ENCODE results near the gene MTMR2. TPM values are rescaled to one million over a fixed set of nuclear protein-coding genes. Genes with fewer than 3 reads are reported as not detected.
"Not testable (repeated sequence)": the region's sequence is repeated elsewhere in the genome, so short reads cannot be mapped to it uniquely, and the experiment has no call there.

MTMR2 gene
- polyA plus RNA-seq, 3 donors: 6.8 to 15.6 (median 14.5) TPM

DNA sequence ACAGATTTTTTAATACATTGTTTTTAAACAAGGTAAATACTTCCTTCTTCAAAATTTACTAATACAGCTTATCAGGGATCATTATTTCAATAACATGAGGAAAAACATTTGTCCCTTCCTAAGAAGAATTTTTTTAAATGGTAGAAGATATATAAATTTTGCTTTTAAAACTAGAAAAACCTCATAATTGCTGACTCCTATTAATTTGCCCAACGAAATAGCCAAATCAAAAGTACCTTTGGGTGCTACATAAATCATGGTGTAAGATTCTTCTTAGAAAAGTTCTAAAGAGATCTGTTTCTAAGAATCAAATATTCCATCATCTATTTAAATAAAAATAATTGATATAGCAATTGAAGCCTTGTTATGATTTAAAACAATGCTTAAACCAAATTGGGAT lies 78.7 kb downstream of the MTMR2 start:
- WGBS, 3 donors: 90 to 93% (median 91%) methylated on average over 1 of the region's 1 CpG

DNA sequence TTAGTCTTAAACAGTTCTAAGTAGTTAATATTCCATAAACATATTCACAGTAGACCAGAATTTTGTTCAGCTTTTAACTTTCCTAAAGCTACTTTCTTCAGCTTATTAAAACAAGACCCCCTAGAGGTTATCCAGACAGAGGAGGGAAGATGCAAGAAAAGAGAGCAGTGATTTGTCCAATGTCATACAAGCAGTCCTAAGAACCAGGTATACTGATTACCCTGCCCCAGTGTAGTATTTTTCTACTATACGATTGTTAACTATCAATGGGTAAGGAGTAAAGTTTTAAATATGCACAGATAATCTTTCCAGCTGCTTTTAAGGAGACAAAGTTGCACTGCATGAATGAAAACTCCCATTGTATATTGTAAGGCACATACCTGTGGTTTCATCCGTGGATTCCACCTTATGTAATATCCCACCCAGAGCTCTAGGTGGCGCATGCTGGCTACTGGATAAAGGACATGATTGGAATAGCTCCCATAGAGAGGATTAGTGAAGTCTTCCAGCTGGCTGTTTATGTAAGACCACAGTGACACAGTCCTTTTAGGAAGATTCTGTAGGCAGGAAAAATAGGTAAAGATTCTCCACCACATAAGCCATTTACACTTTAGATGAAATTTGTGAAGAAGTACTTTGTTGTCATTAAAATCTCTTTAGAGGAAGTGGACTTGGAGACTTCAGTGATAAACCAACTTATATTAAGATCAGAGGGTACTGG lies 88.0 kb downstream of the MTMR2 start:
- WGBS, 3 donors: 9 to 23% (median 13%) methylated on average over 3 of the region's 3 CpGs
- no peak overlapping the region for H3K27ac ChIP-seq (ENCODE audit: low read depth, low read length)

More for the DNA sequence above, 78.7 kb downstream of the MTMR2 start:
- H3K27ac ChIP-seq (ENCODE audit: low read depth, low read length): no peak overlapping the region

DNA sequence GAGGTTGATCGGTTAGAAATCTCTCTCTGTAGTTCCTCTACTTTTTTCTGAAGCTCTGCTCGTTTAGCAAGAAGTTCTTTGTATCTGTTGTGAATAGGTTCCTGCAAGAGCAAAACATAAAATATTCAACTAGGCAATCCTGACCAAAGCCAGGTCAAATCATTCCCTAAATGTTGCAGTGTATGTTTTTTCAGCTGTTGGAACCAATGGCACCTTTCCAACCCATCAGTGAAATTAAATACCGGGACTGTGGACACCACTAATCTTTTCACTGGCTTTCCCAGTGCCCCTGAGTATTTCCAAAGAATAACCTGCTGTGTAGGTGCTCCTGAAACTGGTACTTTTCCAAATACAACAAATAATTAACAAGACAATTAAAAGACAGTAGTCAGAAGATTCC lies 88.6 kb downstream of the MTMR2 start:
- H3K27ac ChIP-seq (ENCODE audit: low read depth, low read length): no peak overlapping the region
- WGBS, 3 donors: 55 to 69% (median 61%) methylated on average over 3 of the region's 3 CpGs

- 38 to 86% (median 39%) methylated on average over 1 of the region's 1 CpG for WGBS, 3 donors
- H3K27ac ChIP-seq (ENCODE audit: low read depth, low read length): no peak overlapping the region
Observed at GRCh38 chr11:95833378-95833777, 90.5 kb downstream of the MTMR2 start.

DNA sequence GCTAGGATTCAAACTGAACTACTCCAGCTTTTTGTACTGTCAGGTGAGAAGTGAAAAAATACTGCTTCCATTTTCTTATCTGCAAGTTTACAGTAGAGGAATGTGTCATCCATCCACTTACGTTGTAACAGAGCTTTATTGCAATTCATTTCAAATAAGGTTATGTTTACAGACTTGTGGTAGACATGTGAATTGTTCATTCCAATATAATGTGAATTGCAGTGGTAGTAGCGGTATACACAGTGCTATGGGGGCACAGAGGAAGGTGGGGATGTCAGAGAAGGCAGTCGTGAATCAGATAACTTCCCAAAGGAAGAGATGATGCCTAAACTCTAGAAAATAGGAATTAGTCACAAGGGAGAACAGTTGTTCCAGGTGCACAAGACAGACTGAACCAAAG lies 91.1 kb downstream of the MTMR2 start:
- 76 to 80% (median 78%) methylated on average over 3 of the region's 3 CpGs for WGBS, 3 donors
- no peak overlapping the region for H3K27ac ChIP-seq (ENCODE audit: low read depth, low read length)

- no peak overlapping the region for H3K27ac ChIP-seq (ENCODE audit: low read depth, low read length)
- 64 to 74% (median 71%) methylated on average over 2 of the region's 2 CpGs for WGBS, 3 donors
Observed at GRCh38 chr11:95831198-95831883, 92.6 kb downstream of the MTMR2 start.

DNA sequence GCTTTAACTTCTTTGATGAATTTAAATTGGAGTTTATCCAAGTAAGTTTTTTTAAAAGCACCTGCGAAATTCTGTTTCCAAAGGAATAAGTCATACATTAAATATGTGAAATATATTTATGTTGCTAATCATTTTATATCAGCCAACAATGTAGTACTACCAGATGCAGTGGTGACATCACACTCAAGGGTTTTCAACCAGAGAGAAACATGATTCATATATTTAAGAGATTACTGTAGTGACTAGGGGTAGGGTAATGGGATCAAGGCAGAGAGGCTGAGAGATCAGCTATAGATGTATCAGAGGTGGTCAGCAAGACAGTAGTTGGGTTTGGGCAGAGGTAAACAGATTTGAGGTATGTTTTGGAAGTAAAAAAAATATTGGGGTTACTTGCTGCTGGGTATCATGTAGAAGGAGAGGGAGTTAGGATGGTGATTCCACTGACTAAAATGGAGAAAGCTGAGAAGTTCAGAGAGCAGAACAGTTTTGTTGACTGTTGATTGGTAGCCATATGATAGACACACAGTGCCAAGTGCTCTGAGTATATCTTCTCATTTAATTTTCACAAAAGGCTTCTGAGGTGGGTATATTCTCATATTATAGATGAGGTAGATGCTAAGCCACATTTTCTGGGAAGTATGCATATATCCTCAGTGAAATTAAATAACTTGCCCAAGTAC lies 94.2 kb downstream of the MTMR2 start:
- 93 to 98% (median 95%) methylated on average over 1 of the region's 1 CpG for WGBS, 3 donors
- no peak overlapping the region for H3K27ac ChIP-seq (ENCODE audit: low read depth, low read length)

DNA sequence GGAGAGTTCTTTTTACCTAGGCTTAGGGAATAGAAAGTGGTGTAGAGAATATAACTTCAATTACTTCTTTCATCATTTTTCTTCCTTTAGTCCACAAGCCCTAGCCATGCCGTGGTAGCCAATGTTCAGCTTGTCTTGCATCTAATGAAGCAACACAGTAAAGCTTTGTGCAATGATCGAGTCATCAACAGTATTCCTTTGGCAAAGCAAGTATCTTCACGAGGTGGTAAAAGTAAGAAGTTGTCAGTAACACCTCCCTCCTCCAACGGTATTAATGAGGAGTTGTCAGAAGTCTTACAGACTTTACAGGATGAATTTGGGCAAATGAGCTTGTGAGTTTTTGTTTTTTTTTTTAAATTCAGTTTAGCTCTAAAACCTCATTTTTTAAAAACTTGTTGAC lies 96.2 kb downstream of the MTMR2 start:
- 67 to 92% (median 75%) methylated on average over 4 of the region's 4 CpGs for WGBS, 3 donors

GRCh38 chr11:95821640-95822039 lies 102.3 kb downstream of the MTMR2 start:
- H3K27ac ChIP-seq (ENCODE audit: low read depth, low read length): no peak overlapping the region
- WGBS, 3 donors: 32 to 86% (median 77%) methylated on average over 2 of the region's 2 CpGs

More for the DNA sequence above, 96.2 kb downstream of the MTMR2 start:
- H3K27ac ChIP-seq (ENCODE audit: low read depth, low read length): no peak overlapping the region

DNA sequence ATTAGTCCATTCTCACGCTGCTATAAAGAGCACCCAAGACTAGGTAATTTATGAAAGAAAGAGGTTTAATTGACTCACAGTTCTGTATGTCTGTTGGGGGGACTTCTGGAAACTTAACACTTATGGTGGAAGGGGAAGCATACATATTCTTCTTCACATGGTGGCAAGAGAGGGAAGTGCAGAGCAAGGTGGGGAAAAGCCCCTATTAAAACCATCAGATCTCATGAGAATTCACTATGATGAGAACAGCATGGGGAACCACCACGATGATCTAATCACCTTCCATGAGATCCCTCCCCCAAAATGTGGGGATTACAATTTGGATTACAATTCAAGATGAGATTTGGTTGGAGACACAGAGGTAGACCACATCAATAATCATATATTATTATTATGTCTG lies 107.9 kb downstream of the MTMR2 start:
- WGBS, 3 donors: 95 to 100% (median 97%) methylated on average over 2 of the region's 2 CpGs
- no peak overlapping the region for H3K27ac ChIP-seq (ENCODE audit: low read depth, low read length)

DNA sequence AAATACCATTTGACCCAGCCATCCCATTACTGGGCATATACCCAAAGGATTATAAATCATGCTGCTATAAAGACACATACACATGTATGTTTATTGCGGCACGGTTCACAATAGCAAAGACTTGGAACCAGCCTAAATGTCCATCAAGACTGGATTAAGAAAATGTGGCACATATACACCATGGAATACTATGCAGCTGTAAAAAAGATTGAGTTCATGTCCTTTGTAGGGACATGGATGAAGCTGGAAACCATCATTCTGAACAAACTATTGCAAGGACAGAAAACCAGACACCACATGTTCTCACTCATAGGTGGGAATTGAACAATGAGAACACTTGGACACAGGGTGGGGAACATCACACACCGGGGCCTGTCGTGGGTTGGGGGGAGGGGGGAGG lies 112.9 kb downstream of the MTMR2 start:
- 94 to 98% (median 97%) methylated on average over 4 of the region's 4 CpGs for WGBS, 3 donors
- H3K27ac ChIP-seq (ENCODE audit: low read depth, low read length): not testable (repeated sequence)

DNA sequence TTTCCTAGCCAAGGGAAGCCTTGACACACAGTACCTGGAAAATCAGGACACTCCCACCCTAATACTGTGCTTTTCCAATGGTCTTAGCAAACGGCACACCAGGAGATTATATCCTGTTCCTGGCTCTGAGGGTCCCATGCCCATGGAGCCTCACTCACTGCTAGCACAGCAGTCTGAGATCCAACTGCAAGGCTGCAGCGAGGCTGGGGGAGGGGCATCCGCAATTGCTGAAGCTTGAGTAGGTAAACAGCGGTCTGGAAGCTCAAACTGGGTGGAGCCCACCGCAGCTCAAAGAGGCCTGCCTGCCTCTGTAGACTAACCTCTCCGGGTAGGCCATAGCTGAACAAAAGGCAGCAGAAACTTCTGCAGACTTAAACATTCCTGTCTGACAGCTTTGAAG lies 117.4 kb downstream of the MTMR2 start:
- H3K27ac ChIP-seq (ENCODE audit: low read depth, low read length): not testable (repeated sequence)
- WGBS, 3 donors: 94 to 96% (median 95%) methylated on average over 6 of the region's 6 CpGs

- no peak overlapping the region for H3K27ac ChIP-seq (ENCODE audit: low read depth, low read length)
- WGBS, 3 donors: 76 to 92% (median 77%) methylated on average over 2 of the region's 2 CpGs
Observed at GRCh38 chr11:95805869-95806268, 118.0 kb downstream of the MTMR2 start.

DNA sequence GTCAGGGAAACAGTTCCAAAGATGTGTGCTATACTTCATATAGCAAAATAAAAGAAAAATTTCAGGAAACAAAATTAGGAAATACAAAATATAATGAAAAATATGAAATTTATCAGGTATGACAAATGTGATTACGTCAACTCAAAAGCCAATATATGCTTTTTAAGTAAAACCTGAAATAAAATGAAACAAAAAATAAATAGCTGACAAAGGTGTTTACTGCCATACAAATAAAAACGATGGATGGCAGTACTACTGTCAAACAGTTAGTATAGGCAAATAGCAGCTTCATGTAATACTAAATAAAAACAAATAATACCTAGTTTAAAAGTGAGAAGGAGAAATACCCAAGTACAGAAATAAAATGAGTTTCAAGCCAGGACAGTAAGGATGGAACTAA lies 119.9 kb downstream of the MTMR2 start:
- no peak overlapping the region for H3K27ac ChIP-seq (ENCODE audit: low read depth, low read length)
- 95 to 98% (median 95%) methylated on average over 2 of the region's 2 CpGs for WGBS, 3 donors

GRCh38 chr11:95802806-95803205 lies 121.1 kb downstream of the MTMR2 start:
- no peak overlapping the region for H3K27ac ChIP-seq (ENCODE audit: low read depth, low read length)
- WGBS, 3 donors: 97 to 100% (median 97%) methylated on average over 1 of the region's 1 CpG

- 93 to 96% (median 94%) methylated on average over 12 of the region's 12 CpGs for WGBS, 3 donors
- no peak overlapping the region for H3K27ac ChIP-seq (ENCODE audit: low read depth, low read length)
Observed at GRCh38 chr11:95800438-95800837, 123.5 kb downstream of the MTMR2 start.

DNA sequence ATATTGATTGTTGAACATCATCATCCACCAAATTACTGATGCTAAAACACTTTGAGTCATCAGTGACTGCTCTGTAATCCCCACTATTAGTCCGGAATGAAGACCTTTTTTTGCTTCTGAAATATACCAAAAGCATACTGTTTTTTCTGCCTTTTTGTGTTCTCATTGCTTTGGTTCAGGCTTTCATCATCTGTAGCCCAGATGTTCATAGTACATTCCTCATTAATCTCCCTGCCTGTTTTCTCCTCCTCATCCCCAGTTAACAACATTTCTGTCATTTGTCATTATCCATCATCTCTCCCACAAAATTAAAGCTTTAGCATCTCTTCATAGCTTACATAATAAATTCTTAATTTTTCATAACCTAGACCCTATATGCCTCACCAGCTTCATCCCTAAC lies 124.4 kb downstream of the MTMR2 start:
- WGBS, 3 donors: 89 to 97% (median 93%) methylated on average over 1 of the region's 1 CpG
- no peak overlapping the region for H3K27ac ChIP-seq (ENCODE audit: low read depth, low read length)

GRCh38 chr11:95796501-95796900 lies 127.4 kb downstream of the MTMR2 start:
- no peak overlapping the region for H3K27ac ChIP-seq (ENCODE audit: low read depth, low read length)
- WGBS, 3 donors: 69 to 82% (median 81%) methylated on average over 4 of the region's 4 CpGs

- no peak overlapping the region for H3K27ac ChIP-seq (ENCODE audit: low read depth, low read length)
- 26 to 94% (median 94%) methylated on average over 3 of the region's 3 CpGs for WGBS, 3 donors
Observed at GRCh38 chr11:95795627-95796295, 128.1 kb downstream of the MTMR2 start.
